Tibial artery (tissue), 4 donors: ENCODE measurements around the gene INSYN2A.

Experiments
- DNase-seq, 2 donors: peaks; one replicate each; pipeline ENCODE4 v3.0.0-alpha.2; 2019
- H3K27ac ChIP-seq, 2 donors: fragments of 200-600 bp; sonication (generic) in 1 of 2; 1 replicate in 1 of 2; 2 replicates in 1 of 2; pipeline ENCODE4 v1.5.1; 2018 to 2019; ENCODE audit warnings: mild to moderate bottlenecking in 1 of 2
- H3K27me3 ChIP-seq, 2 donors: fragments of 200-600 bp; sonication (generic) in 1 of 2; one replicate each; pipeline versions ENCODE4 v1.5.1 to v1.6.0; 2016 to 2019
- H3K36me3 ChIP-seq, 3 donors: fragments of 200-600 bp; sonication (generic) in 2 of 3; one replicate each; pipeline ENCODE4 v1.5.1; 2016 to 2019; ENCODE audit warnings: mild to moderate bottlenecking in 2 of 3
- H3K4me1 ChIP-seq, 4 donors: fragments of 200-600 bp; sonication (generic) in 2 of 4; 1 replicate in 3 of 4; 2 replicates in 1 of 4; pipeline ENCODE4 v1.5.1; 2016 to 2019
- H3K4me3 ChIP-seq, 2 donors: fragments of 200-600 bp; sonication (generic) in 1 of 2; 1 replicate in 1 of 2; 2 replicates in 1 of 2; pipeline ENCODE4 v1.5.1; 2018 to 2019; ENCODE audit warnings: mild to moderate bottlenecking in 2 of 2
- H3K9me3 ChIP-seq, 3 donors: fragments of 200-600 bp; sonication (generic) in 1 of 3; one replicate each; pipeline ENCODE4 v1.5.1; 2016 to 2019
- CTCF ChIP-seq, 2 experiments: fragments of 200-600 bp in 1 of 2; fragments of 450-650 bp in 1 of 2; IDR thresholded peaks; one replicate each; pipeline ENCODE4 v1.5.1; 2017 to 2019; ENCODE audit warnings: antibody characterized with exemption in 2 of 2, mild to moderate bottlenecking in 1 of 2, moderate library complexity in 1 of 2
- intact Hi-C: fragments of 100-400 bp; cut with DNase I; formaldehyde crosslinking; loops from one replicate; pipeline ENCODE4 v1.15.0; 2023; ENCODE audit warnings: low total_unique reads

The INSYN2A gene

GRCh38 chr10:127157089-127157488, 39.3 kb downstream of the INSYN2A start:
- intact Hi-C loops, result no loop called here
- no peak for TF ChIP-seq CTCF (IDR thresholded peaks at IDR 0.05)
- Histone ChIP-seq H3K9me3 (no peaks in the 10 kb centered on the region), H3K4me1 (peaks cover 0 to 16% (median 10%) of the 10 kb centered on the region in 4 donors), H3K27ac (no peak overlapping the region), H3K27me3 (no peaks in the 10 kb centered on the region), H3K36me3 (no peaks in the 10 kb centered on the region), H3K4me3 (no peak overlapping the region)
- no peak for DNase-seq

GRCh38 chr10:127154831-127155620, 41.4 kb downstream of the INSYN2A start:
- H3K36me3 ChIP-seq, result peaks cover 0 to 4% (median 0%) of the 10 kb centered on the region in 3 donors
- H3K9me3 ChIP-seq, result no peaks in the 10 kb centered on the region
- no peak for TF ChIP-seq CTCF (IDR thresholded peaks at IDR 0.05)
- DNase-seq, result peak in 1 of 2 donors; percentile 38
- peaks cover 0 to 16% (median 10%) of the 10 kb centered on the region in 4 donors for H3K4me1 ChIP-seq
- H3K27ac ChIP-seq, result no peak overlapping the region
- intact Hi-C loops, result no loop called here
- H3K27me3 ChIP-seq, result no peaks in the 10 kb centered on the region
- H3K4me3 ChIP-seq, result no peak overlapping the region

GRCh38 chr10:127153181-127153580, 43.2 kb downstream of the INSYN2A start:
- DNase-seq, result no peak
- H3K27me3 ChIP-seq, result no peaks in the 10 kb centered on the region
- H3K27ac ChIP-seq, result no peak overlapping the region
- intact Hi-C loops, result no loop called here
- no peak overlapping the region for H3K4me3 ChIP-seq
- peaks cover 0 to 16% (median 9%) of the 10 kb centered on the region in 4 donors for H3K4me1 ChIP-seq
- no peaks in the 10 kb centered on the region for H3K9me3 ChIP-seq
- peaks cover 0 to 4% (median 0%) of the 10 kb centered on the region in 3 donors for H3K36me3 ChIP-seq
- TF ChIP-seq CTCF (IDR thresholded peaks at IDR 0.05), result no peak

- no peak for TF ChIP-seq CTCF (IDR thresholded peaks at IDR 0.05)
- intact Hi-C loops, result no loop called here
- DNase-seq, result no peak
- no peaks in the 10 kb centered on the region for H3K9me3 ChIP-seq
- H3K27me3 ChIP-seq, result no peaks in the 10 kb centered on the region
- no peak overlapping the region for H3K27ac ChIP-seq
- peaks cover 0 to 7% (median 0%) of the 10 kb centered on the region in 3 donors for H3K36me3 ChIP-seq
- H3K4me3 ChIP-seq, result no peak overlapping the region
- H3K4me1 ChIP-seq, result peaks cover 0 to 6% (median 3%) of the 10 kb centered on the region in 4 donors
Observed at GRCh38 chr10:127151981-127152699, 44.3 kb downstream of the INSYN2A start.

- intact Hi-C loops, result no loop called here
- no peak for TF ChIP-seq CTCF (IDR thresholded peaks at IDR 0.05)
- no peak overlapping the region for H3K4me3 ChIP-seq
- H3K4me1 ChIP-seq, result no peaks in the 10 kb centered on the region
- H3K27me3 ChIP-seq, result no peaks in the 10 kb centered on the region
- no peak overlapping the region for H3K27ac ChIP-seq
- H3K9me3 ChIP-seq, result no peaks in the 10 kb centered on the region
- peaks cover 0 to 13% (median 0%) of the 10 kb centered on the region in 3 donors for H3K36me3 ChIP-seq
- no peak for DNase-seq
Observed at GRCh38 chr10:127151541-127151940, 44.9 kb downstream of the INSYN2A start.
